T-helper 1 cell treated with Interleukin-12 subunit alpha and Interleukin-12 subunit beta and Interleukin-4 antibody, amounts not matched to agents 30 μg/mL and 1 μg/mL, for 36 hours (primary cell): ENCODE data around the gene KCTD13.
A peak's percentile ranks its signal among the peaks of the same experiment; 100 is the strongest.

Experiments
- H3K27ac Mint-ChIP-seq: one replicate; pipeline ENCODE4 v1.8.0; 2021; ENCODE audit warnings: mild to moderate bottlenecking, mixed read lengths
- H3K27me3 Mint-ChIP-seq: one replicate; pipeline ENCODE4 v1.8.0; 2021; ENCODE audit warnings: low read depth, mixed read lengths
- H3K36me3 Mint-ChIP-seq: one replicate; pipeline ENCODE4 v1.8.0; 2021; ENCODE audit warnings: low read depth, mixed read lengths
- H3K4me1 Mint-ChIP-seq: one replicate; pipeline ENCODE4 v1.8.0; 2021; ENCODE audit warnings: low read depth, mixed read lengths
- H3K4me3 Mint-ChIP-seq: one replicate; pipeline ENCODE4 v1.8.0; 2021; ENCODE audit warnings: mild to moderate bottlenecking, moderate library complexity, mixed read lengths
- H3K9me3 Mint-ChIP-seq: one replicate; pipeline ENCODE4 v1.8.0; 2021; ENCODE audit warnings: mixed read lengths

KCTD13 gene

GRCh38 chr16:29863669-29863984 lies 62.4 kb downstream of the KCTD13 start:
- H3K4me1 Mint-ChIP-seq, result peaks cover 12% of the 10 kb centered on the region
- H3K27ac Mint-ChIP-seq, result peak overlapping the region; percentile 98
- H3K36me3 Mint-ChIP-seq, result peaks cover 16% of the 10 kb centered on the region
- peak overlapping the region; percentile 78 for H3K4me3 Mint-ChIP-seq
- no peaks in the 10 kb centered on the region for H3K9me3 Mint-ChIP-seq
- no peaks in the 10 kb centered on the region for H3K27me3 Mint-ChIP-seq

- Mint-ChIP-seq H3K4me3 (peak within 1 kb of the TSS; percentile 98), H3K27ac (peak within 1 kb of the TSS; percentile 98), H3K27me3 (no peaks in the 10 kb centered on the region), H3K9me3 (no peaks in the 10 kb centered on the region), H3K36me3 (peaks cover 19% of the 10 kb centered on the region), H3K4me1 (peaks cover 12% of the 10 kb centered on the region)
Measured at GRCh38 chr16:29862884-29863668, 63.0 kb downstream of the KCTD13 start, which contains the start of gene CDIPT. CDIPT (minus strand) TSS chr16:29863226; CDS start chr16:29862857, 369 bp downstream.

- Mint-ChIP-seq H3K4me1 (peaks cover 10% of the 10 kb centered on the region), H3K27ac (peak overlapping the region; percentile 82), H3K9me3 (no peaks in the 10 kb centered on the region), H3K36me3 (peaks cover 19% of the 10 kb centered on the region), H3K4me3 (peak overlapping the region; percentile 98), H3K27me3 (no peaks in the 10 kb centered on the region)
Measured at GRCh38 chr16:29862383-29862883, 63.6 kb downstream of the KCTD13 start.

GRCh38 chr16:29860218-29860617 lies 65.8 kb downstream of the KCTD13 start:
- Mint-ChIP-seq H3K36me3 (peaks cover 19% of the 10 kb centered on the region), H3K9me3 (no peaks in the 10 kb centered on the region), H3K27me3 (no peaks in the 10 kb centered on the region), H3K4me1 (peaks cover 10% of the 10 kb centered on the region), H3K4me3 (peak overlapping the region; percentile 98), H3K27ac (no peak overlapping the region)

GRCh38 chr16:29858974-29859373 lies 67.1 kb downstream of the KCTD13 start:
- Mint-ChIP-seq H3K4me3 (no peak overlapping the region), H3K27me3 (no peaks in the 10 kb centered on the region), H3K27ac (no peak overlapping the region), H3K4me1 (peaks cover 12% of the 10 kb centered on the region), H3K36me3 (peaks cover 19% of the 10 kb centered on the region), H3K9me3 (no peaks in the 10 kb centered on the region)

- Mint-ChIP-seq H3K9me3 (no peaks in the 10 kb centered on the region), H3K36me3 (peaks cover 19% of the 10 kb centered on the region), H3K4me3 (no peak overlapping the region), H3K27ac (no peak overlapping the region), H3K4me1 (peaks cover 8% of the 10 kb centered on the region), H3K27me3 (no peaks in the 10 kb centered on the region)
Measured at GRCh38 chr16:29858149-29858849, 67.7 kb downstream of the KCTD13 start.

- Mint-ChIP-seq H3K4me3 (no peak overlapping the region), H3K9me3 (no peaks in the 10 kb centered on the region), H3K4me1 (peaks cover 8% of the 10 kb centered on the region), H3K27ac (no peak overlapping the region), H3K36me3 (peaks cover 19% of the 10 kb centered on the region), H3K27me3 (no peaks in the 10 kb centered on the region)
Measured at GRCh38 chr16:29857133-29857760, 68.8 kb downstream of the KCTD13 start.
